ENCODE data around the gene TM9SF3.
A peak's percentile ranks its signal among the peaks of the same experiment; 100 is the strongest.

The TM9SF3 gene

DNA sequence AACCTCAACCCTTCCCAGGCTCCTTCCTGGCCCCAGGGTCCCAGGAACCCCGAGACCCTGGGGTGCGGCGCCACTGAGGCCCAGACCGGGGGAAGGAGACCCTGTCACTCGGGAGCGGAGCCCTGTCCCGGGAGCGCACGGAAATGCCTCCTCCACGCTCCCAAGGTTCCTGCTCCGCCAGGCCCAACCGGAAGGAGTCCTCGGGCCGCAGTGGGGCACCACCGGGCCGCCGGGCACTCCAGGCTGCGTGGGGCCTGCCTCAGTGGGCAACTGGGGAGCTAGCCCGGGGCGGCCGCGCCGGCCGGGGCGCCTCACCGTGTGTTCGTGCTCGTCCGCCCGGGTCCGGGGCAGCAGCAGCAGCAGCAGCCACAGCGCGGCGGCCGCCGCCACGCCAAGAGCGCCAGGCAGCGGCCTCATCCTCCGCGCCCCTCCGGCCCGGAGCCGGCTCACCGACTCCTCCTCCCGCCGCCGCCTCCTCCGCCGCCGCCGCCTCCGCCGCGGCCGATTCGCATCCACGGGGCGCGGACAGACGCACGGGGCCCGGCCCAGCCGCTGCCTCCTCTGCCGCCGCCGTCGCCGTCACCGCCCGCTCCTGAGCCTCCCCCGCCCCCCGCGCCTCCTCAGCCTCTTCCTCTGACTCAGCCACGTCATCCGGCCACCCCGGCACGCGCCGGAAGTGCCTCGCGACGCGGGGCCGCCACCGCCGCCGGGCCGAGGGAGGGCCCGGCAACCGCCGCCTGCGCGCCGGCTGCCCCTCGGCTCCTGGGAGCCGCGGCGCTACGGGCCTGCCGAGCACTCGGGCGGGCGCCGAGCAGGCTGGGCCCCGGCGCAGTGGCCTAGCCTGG is at the start of gene TM9SF3:
Gene TM9SF3, minus strand, starts transcription at position 594 of the 845 bp plus-strand sequence. Its CDS starts 177 bp downstream, at position 417.
- DNase-seq: peak; percentile 43 to 67

- DNase-seq: no peak
Observed at GRCh38 chr10:96636551-96636950, 49.7 kb upstream of the TM9SF3 start.

- DNase-seq: no peak
Observed at GRCh38 chr10:96632974-96633710, 46.3 kb upstream of the TM9SF3 start.

- DNase-seq: no peak
Observed at GRCh38 chr10:96627292-96627691, 40.5 kb upstream of the TM9SF3 start.

DNA sequence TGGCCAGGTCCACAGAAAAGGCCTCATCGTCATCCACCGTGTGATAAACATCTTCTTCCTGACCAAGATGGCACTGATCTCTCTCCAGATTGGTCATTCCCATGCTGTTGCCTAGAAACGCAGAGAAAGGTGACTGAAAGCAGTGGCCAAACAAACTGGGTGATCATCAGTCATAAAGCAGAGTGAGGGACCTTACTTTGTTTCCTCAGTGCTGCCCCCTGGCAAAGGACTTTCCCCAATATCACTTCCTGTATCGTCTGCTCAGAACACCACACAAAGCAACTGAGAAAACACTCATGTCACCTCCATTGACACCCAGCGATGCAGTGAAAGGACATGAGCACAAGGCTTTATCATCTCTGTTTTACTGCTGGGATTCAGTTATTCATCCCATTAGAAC is 40.0 kb upstream of the TM9SF3 start:
- no peak for DNase-seq

- no peak for DNase-seq
Observed at GRCh38 chr10:96625173-96625572, 38.4 kb upstream of the TM9SF3 start.

GRCh38 chr10:96622013-96622787 is 35.4 kb upstream of the TM9SF3 start:
- DNase-seq: no peak

GRCh38 chr10:96619796-96620773 is 33.3 kb upstream of the TM9SF3 start:
- no peak for DNase-seq

GRCh38 chr10:96619120-96619519 is 32.3 kb upstream of the TM9SF3 start:
- no peak for DNase-seq

GRCh38 chr10:96618653-96619052 is 31.8 kb upstream of the TM9SF3 start:
- no peak for DNase-seq

DNA sequence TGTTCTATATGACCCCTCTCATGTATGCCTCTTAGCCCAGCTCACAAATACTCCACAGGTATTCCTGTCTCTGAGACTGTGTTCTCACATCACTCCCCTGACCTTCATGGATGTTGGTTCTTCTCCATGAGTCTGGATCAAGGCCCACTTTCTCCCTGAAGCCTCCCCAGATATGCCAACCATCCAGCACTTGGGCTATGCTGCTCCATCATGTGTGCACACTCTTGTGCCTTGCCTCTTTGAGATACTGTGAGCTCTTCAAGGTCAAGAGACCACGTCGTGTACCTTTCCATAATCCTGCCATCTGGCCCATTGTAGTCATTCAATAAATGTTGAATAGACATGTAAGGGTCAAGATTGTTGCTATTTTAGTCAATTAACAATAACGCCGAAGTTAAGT is 30.1 kb upstream of the TM9SF3 start:
- no peak for DNase-seq

- DNase-seq: no peak
Observed at GRCh38 chr10:96614515-96614914, 27.7 kb upstream of the TM9SF3 start.

DNA sequence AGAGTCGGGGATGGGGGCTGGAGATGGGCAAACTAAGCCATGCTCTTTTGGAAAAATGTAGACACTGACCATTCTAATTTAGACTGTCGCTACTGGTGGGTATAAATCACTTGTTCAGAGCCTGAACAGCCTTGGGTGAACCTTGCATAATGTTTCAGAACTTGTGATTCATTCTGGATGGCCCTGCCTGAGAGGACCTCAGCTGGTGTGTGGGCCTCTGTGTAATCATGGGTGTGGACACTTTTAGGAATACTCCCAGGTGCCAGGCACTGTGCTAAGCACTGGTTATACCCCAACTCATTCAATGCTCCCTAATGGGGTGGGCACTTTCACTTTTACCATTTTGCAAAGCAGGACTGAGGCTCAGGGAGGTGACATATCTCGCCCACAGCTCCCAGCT is 26.8 kb upstream of the TM9SF3 start:
- no peak for DNase-seq

DNA sequence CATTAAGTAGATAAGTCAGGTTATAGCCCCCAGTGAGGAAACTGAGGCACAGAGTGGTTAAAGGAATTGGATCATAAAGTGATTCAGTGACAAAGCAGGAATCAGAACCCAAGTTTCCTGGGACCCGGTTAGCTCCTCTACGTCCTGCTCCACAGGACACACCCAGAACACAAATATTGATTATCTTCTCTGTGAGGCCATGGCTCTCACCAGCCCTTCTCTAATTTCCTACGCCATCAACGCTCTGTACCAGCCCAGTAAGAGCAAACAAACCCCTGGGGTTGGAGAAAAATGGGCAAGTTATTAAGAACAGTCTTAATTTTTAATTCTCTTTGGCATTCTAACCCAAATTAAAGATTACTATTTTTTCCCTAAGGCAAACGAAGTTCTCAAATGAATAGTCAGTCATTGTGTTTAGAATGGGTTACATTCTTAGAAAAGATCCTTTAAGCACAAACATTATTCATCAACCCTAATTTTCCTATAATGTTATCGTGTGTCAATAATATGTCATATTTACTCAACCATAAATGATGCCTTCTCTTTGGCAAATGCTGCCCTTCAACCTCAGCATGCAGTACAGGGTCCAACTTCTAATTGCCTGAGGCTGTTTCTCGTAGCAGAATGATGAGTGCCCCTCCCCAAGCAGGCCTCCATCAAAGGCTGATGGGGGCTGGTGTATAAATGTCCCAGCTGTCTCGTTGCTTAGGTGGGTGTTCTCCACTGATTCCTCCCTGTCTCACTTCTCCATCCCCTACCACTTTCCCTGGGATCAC is 25.4 kb upstream of the TM9SF3 start:
- peak in 1 of 2 experiments; percentile 11 for DNase-seq

DNA sequence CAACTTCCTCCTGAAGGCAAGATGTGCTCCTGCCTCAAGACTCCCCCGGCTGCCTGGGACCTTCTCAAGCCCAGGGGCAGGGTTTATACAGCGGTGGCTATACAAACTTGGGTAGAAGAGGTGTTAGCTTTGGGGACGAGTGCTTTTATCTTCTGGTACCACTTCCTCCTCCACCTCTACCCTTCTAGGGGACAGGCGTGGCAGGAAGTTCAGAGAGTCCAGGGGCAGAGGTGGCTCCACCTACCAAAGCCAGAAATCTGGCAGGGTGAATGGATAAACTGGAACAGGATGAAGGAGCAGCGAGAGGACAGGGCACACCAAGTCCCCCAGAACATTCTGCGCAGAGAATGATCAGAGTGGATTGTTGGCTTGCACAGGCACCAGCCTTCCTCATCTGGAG is 24.0 kb upstream of the TM9SF3 start:
- no peak for DNase-seq

DNA sequence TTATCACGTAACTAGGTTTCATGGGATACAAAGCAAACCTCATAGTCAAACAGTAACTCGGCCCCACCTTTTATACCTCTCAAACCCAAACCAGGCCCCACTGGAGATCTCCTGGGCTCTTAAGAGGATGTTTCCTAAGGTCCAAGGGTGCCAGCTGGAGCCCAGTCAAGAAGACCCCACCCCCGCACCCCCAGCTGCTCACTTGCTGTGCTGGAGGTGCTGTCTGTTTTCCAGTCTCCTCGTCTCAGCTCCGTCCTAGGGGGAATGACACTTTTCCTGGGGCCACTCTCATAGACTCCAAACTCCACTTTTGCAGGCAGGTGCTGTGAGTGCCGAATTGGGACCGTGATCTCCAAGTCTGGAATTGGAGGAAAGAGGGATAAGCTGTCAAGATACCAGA is 22.7 kb upstream of the TM9SF3 start:
- no peak for DNase-seq

GRCh38 chr10:96608805-96609204 is 22.0 kb upstream of the TM9SF3 start:
- DNase-seq: no peak

DNA sequence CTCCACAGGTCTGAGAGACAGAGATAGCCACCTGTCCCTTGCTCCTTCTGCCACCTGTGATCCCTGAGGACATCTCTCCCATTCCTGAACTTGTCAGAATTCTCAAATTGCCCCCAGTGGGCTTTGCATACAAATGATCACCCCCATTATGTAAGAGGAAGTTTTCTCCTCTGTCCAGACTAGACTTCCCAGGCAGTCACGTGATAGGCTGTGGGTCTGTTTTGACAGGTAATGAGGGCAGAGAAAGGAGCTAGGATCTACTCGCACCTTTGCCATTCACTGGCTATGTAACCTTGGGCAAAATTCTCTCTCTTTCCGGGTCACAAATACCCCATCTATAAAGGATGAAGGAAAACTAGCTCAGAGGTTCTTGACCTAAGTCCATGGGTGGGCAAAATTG is 21.4 kb upstream of the TM9SF3 start:
- DNase-seq: no peak

DNA sequence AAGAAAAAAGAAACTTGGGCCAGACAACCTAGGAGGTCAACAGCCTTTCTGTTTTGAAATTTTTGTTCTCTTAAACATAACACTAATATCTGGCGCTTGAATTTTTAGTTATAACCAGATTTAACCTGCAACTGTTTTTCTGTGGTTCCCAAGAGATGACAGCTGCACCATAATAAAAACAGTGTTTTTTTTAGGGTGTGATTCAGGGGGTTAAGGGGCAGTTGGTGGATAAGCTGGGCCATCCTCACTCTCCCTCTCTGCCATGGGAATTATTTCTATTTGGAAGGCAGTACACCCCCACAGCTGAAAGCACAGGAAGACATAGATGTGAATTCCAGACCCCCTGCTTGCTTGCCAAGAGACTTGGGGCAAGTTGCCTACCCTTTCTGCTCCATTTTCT is 20.1 kb upstream of the TM9SF3 start:
- no peak for DNase-seq

DNA sequence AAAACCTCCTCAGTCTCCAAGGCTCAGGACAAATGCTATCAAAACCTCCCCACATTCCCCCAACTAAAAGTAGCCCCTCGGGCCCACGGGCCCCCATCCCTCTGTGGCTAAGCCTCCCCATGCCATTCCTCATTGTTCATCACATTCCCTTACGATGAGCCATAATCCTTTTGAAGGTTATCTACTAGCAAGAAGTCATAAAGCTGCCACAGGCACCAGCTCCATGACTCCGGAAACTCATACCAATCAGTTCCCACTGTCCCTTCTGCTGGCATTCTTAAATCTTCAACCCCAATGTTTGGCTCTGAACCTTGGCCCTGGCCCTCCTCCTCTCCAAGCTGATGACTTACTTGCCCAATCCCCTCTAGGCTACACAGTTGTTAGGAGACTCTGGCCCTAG is 19.4 kb upstream of the TM9SF3 start:
- no peak for DNase-seq

DNA sequence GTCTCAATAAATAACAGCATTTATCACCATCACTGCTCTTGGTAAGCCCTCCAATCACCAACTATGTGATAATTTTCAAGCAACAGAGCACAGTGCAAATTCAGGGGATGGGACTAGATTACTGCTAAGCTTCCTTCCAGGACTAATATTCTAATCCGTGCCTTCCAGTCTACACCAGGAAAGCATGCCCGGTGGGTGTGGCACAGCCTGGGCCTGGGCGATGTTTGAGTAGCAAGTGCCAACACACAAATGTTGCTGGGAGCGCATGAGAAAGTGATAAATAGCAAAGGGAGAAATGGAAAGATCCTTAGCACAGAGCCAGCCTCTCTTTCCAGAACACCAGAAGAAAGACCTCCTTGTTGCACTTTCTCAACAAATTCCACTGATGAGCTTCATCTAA is 13.5 kb upstream of the TM9SF3 start:
- DNase-seq: no peak
